ENCODE data around the gene ASPSCR1. TPM values are rescaled to one million over a fixed set of nuclear protein-coding genes. Genes with fewer than 3 reads are reported as not detected.

Gene ASPSCR1
- total and polyA plus RNA-seq, 2 of the 13 experiments (the other 11 are each of a cell fraction or from before 2014, with no cell fraction given), result 274 to 314 TPM

- TF ChIP-seq IRF2 (CRISPR knock-in tag; IDR thresholded peaks at IDR 0.05), result peak; percentile 48; the same call in 1 of the 2 replicates
- TF ChIP-seq FOXK2 (IDR thresholded peaks at IDR 0.05), result no peak
- TF ChIP-seq CEBPG (CRISPR knock-in tag; IDR thresholded peaks at IDR 0.05), result no peak
- TF ChIP-seq ONECUT2 (CRISPR knock-in tag; IDR thresholded peaks at IDR 0.05), result no peak
- peak; percentile 41; the same call in 1 of the 2 replicates for TF ChIP-seq XBP1 (CRISPR knock-in tag; IDR thresholded peaks at IDR 0.05)
- peak; percentile 81; the same call in 1 of the 2 replicates for TF ChIP-seq FOXO1 (CRISPR knock-in tag; IDR thresholded peaks at IDR 0.05)
- TF ChIP-seq ATAD3A (CRISPR knock-in tag; IDR thresholded peaks at IDR 0.05), result no peak
- TF ChIP-seq ZNF138 (CRISPR knock-in tag; IDR thresholded peaks at IDR 0.05; ENCODE audit: low read depth), result peak; percentile 67; the same call in 1 of the 2 replicates
- 0 out of 2 replicates have a peak, but pooled peaks have one; percentile 16 for TF ChIP-seq ZMYM3 (CRISPR knock-in tag; IDR thresholded peaks at IDR 0.05)
- peak; percentile 51 for TF ChIP-seq TBL1XR1 (IDR thresholded peaks at IDR 0.05; ENCODE audit: borderline replicate concordance, low read length, partially characterized antibody)
- TF ChIP-seq NFE2L1 (CRISPR knock-in tag; IDR thresholded peaks at IDR 0.05; ENCODE audit: borderline replicate concordance), result no peak
- peak; percentile 96 for TF ChIP-seq ARID2 (CRISPR knock-in tag; IDR thresholded peaks at IDR 0.05; ENCODE audit: borderline replicate concordance)
- no peak for TF ChIP-seq ZNF737 (CRISPR knock-in tag; IDR thresholded peaks at IDR 0.05; ENCODE audit: borderline replicate concordance)
- 0 out of 2 replicates have a peak, but pooled peaks have one; percentile 43 for TF ChIP-seq ATF2 (CRISPR knock-in tag; IDR thresholded peaks at IDR 0.05)
- TF ChIP-seq ERF (CRISPR knock-in tag; IDR thresholded peaks at IDR 0.05), result peak; percentile 75
- TF ChIP-seq STAG1 (CRISPR knock-in tag; IDR thresholded peaks at IDR 0.05), result peak; percentile 2; the same call in 1 of the 2 replicates
- peak; percentile 50; the same call in 1 of the 2 replicates for TF ChIP-seq PCBP1 (IDR thresholded peaks at IDR 0.05; ENCODE audit: borderline replicate concordance, low read depth, low read length)
- TF ChIP-seq CENPX (CRISPR knock-in tag; IDR thresholded peaks at IDR 0.05), result no peak
- peak; percentile 81 for TF ChIP-seq RAD21 (CRISPR knock-in tag; IDR thresholded peaks at IDR 0.05)
- no peak for TF ChIP-seq POLR2AphosphoS2 (IDR thresholded peaks at IDR 0.05; ENCODE audit: low read depth, low read length)
- TF ChIP-seq BCLAF1 (IDR thresholded peaks at IDR 0.05), result no peak
- TF ChIP-seq ZNF704 (CRISPR knock-in tag; IDR thresholded peaks at IDR 0.05; ENCODE audit: borderline replicate concordance), result no peak
- TF ChIP-seq CREM (IDR thresholded peaks at IDR 0.05), result no peak
- TF ChIP-seq CREM (CRISPR knock-in tag; IDR thresholded peaks at IDR 0.05), result 0 out of 2 replicates have a peak, but pooled peaks have one; percentile 44
- peak; percentile 69; the same call in 1 of the 2 replicates for TF ChIP-seq ZNF484 (CRISPR knock-in tag; IDR thresholded peaks at IDR 0.05; ENCODE audit: borderline replicate concordance, low read depth)
- peak; percentile 85 for TF ChIP-seq ZNF724P (CRISPR knock-in tag; IDR thresholded peaks at IDR 0.05; ENCODE audit: borderline replicate concordance)
- 0 out of 2 replicates have a peak, but pooled peaks have one; percentile 17 for TF ChIP-seq NFKB2 (CRISPR knock-in tag; IDR thresholded peaks at IDR 0.05; ENCODE audit: borderline replicate concordance)
- no peak for TF ChIP-seq FOSL1 (CRISPR knock-in tag; IDR thresholded peaks at IDR 0.05; ENCODE audit: borderline replicate concordance)
Observed at GRCh38 chr17:81977211-81977808, at the start of gene ASPSCR1 (continued).
